CD4-positive, alpha-beta T cell treated with Interleukin-4 for 4 hours (primary cell): ENCODE measurements around the gene KLHL14.
A peak's percentile ranks its signal among the peaks of the same experiment; 100 is the strongest.

Source experiments
- DNase-seq: peaks from one replicate; pipeline ENCODE4 v3.0.0-alpha.2; 2020

The KLHL14 gene

DNA sequence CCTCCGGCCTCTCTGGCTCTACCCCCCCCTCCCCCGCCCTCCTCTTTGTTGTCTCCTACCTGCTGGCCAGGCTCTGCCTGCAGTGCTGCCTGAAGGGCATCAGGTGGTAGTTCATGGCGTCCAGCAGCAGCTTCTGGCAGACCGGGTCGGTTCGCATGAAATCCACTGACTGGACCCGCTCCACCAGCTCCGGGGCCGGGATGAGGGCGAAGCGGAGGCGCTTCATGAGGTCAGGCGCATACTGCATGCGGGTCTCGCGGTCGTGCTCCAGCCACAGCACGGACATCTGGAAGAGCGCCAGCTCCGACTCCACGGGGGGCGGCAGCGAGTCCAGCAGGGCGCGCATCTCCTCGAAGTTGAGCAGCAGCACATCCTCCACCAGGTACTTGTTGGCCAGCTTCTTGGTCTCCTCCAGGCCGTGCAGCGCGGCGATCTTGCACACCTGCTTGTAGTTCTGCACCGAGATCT, 3.2 kb downstream of the KLHL14 start:
- DNase-seq, result no peak

DNA sequence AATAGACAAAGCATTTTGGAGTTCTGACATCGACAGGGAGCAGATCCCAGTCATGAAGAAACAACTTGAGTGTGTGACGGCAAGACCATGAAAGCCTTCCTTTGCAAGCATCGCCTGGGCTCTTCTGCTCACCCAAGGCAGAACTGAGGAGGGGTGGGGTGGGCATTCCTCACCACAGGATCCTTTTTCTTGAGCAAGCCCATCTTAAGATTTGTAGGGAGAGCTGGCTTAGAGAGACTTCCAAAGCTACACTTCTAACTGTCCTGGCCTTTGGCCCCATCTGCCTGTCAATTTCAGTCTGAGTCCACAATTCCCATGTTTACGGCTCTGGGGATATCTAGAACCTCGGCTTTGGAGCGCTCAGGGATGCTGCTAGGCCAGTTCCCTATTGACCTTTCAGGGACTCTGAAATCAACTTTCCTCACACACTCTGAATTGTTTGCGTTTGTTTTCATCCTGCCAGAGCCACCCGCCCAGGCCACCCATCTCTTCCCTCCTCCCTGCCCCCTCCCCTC, 3.7 kb downstream of the KLHL14 start:
- DNase-seq, result no peak

GRCh38 chr18:32767400-32767799, 5.4 kb downstream of the KLHL14 start:
- DNase-seq, result no peak

GRCh38 chr18:32764611-32765244, 8.1 kb downstream of the KLHL14 start:
- DNase-seq, result no peak

DNA sequence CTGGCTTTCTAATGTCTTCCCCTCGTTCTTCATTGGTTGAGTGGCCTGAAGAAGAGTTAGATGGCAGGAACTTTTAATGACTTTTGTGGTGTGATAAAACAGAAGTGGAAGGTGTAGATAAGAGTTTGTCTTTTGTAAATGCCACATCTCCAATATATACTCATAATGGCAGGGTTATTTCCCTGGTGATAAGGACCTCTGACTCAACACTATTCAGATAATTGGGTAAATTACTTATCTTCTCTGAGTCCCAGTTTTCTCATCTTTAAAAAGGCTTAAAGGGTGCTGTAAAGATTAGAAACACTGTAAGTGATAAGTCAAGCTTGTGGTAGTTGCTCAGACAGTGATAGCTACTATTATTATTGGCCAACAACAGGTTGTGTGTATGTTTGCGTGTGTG, 9.5 kb downstream of the KLHL14 start:
- DNase-seq, result no peak

DNA sequence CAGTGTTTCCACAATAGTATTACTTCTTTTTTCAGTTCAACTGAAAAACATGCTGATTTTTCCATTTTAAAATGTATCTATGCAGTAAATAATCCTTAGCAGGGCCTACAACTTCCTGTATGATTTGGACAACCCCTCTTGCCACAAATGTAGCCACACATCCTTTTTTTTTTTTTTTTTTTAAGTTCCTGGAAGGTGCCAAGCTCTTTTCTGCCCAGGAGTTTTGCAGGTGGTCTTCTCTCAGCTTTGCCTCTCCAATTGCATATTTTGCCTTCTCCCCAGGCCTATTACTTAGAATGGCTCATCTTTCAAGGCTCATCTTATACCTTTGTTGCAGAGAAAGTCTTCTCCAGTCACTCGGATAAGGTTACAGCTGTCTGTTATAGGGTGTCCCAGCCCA, 11.6 kb downstream of the KLHL14 start:
- no peak for DNase-seq

DNA sequence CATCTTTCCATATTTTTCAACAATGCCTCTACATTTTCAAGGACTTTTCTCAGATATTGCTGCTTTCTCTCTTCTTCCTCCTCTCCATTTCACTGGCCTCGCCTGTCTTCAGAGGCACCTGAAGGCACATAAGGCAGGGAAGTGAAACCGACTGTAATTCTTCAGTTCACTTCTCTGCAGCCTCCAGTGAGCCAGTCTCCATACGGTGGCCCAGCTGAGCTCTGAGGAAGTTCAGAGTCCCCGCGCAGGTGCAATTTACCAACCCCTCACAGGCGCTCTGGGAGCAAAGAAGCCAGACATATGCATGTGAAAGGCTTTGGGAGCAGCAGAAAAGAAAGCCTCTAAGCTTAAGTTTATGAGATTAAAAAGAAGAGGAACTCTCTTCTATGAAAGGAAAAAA, 12.4 kb downstream of the KLHL14 start:
- DNase-seq, result no peak

- DNase-seq, result no peak
Measured at GRCh38 chr18:32759611-32760167, 13.1 kb downstream of the KLHL14 start.

- DNase-seq, result no peak
Measured at GRCh38 chr18:32754508-32755263, 18.1 kb downstream of the KLHL14 start.

DNA sequence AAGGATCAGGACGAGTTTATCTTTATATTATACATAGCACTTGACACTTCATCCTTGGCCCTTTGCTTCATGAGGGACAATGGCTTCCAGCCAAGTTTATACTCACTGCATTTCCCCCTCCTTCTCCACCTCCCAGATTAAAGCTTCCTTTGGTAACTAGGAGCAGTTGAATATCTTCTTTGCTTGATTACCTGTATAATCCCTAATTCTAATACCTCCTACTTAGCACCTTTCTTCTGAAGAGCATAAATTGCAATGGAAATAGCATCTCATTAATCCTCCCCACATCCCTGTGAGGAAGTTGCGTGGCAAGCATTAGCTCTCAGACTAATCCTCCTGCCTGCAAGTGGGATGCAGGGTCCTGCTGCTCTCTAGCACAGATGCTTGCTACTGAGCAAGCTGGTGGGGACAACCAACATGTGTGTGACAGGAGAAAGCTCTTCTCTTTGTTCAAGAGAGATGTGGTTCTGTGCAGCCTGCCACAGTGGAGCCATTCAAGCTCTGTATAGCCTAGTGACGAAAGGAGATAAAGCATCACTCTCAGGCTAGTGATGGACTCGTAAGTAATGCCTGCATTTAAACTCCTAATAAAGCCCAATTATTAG, 19.1 kb downstream of the KLHL14 start:
- DNase-seq, result no peak

GRCh38 chr18:32750328-32750727, 22.5 kb downstream of the KLHL14 start:
- DNase-seq, result no peak

DNA sequence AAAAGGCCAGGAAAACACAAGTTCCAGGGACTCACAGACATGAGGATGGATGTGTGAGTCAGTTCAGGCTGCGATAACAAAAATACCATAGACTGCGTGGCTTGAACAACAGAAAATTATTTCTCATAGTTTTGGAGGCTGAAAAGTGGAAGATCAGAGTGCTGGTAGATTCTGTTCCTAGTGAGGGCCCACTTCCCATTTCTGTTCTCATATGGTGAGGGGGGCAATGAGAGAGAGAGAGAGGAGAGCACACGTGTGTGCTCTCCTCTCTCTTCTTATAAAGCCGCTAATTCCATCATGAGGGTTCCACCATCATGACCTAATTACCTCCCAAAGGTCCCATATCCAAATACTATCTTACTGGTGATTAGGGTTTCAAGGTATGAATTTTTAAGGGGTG, 23.0 kb downstream of the KLHL14 start:
- no peak for DNase-seq

DNA sequence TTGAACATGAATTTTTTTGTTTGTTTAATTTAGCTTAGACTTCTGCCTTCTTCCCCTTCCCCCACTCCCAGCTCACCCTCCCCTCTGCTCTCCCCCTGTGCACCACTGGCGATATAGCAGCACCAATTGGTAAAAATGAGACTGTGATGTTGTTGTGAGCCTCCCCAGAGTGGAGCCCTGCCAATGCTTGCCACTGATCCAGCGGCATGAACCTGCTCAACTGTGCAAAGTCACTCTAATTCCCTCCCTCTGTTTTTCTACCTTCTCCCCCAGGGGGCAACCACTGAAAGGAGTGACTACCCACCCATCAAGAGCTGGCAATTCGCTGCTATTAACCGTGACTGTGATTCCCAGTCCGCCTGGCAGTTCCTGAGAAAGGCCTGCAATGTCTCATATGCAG, 30.2 kb downstream of the KLHL14 start:
- DNase-seq, result no peak

GRCh38 chr18:32735781-32736180, 37.0 kb downstream of the KLHL14 start:
- no peak for DNase-seq

DNA sequence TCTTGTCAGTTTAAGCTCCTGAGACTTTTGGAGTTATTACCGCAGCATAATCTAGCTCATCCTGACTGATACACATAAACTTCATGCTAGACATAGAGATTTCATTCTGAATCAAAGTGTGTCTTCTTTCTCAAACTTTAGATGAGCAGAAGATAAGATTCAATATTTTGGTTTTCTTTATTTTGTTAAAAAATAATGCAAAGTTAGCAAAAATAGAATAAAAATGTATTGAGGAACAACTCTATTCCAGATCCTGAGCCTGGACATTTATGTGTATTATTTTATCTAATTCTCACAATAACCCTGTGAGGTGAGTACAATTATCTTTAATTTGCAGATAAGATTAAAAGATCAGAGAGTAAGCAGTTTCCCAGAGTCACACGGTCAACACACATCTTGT, 38.4 kb downstream of the KLHL14 start:
- no peak for DNase-seq

- no peak for DNase-seq
Measured at GRCh38 chr18:32732165-32732564, 40.7 kb downstream of the KLHL14 start.

- DNase-seq, result peak; percentile 8
Measured at GRCh38 chr18:32730620-32731091, 42.2 kb downstream of the KLHL14 start.

DNA sequence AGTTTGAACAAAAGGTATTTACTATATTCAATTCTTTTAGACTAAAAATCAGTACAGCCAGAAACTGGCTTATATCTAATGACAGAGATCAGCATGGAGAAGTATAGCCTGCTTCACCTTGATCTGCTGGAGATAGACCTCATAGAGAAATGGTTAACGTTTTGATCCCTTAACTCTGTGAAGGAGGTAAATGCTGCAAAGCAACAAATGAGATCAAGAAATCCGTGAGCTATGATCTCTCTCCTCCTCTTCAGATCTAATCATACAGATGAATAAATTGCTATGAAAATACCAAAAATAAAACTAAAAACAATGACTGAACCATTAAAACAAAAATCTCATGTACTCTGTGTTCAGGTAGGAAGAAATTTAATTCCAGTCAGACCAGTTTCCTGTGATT, 42.8 kb downstream of the KLHL14 start:
- no peak for DNase-seq

DNA sequence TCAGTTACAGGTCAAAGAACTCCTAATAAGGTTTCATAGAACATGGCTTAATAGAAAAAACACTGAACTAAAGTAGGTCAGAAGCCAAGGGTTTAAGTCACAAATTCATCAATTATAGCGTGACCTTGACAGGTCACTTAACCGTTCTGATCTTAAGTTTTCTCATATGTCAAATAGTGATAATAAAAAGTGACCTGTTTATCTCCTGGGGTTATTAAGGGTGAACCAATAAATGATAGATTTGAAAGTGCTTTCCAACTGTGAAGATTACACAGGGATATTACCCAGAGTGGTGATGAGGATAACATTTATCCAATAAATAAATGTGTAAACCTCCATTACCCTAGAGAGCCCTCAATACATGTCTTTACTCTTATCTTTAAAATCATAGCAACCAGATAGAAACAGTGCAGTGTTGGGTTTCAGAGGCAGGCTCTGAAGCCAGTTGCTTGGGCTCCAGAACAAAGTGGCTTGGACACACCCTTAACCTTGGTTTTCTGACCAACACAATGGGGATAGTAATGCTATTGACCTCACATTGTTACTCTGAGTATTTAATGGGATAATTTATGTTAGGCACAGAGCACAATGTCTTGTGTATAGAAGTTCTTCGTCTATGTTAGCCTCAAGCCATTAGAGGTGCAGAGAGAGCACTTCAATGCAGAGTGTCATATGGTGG, 48.6 kb downstream of the KLHL14 start:
- no peak for DNase-seq

DNA sequence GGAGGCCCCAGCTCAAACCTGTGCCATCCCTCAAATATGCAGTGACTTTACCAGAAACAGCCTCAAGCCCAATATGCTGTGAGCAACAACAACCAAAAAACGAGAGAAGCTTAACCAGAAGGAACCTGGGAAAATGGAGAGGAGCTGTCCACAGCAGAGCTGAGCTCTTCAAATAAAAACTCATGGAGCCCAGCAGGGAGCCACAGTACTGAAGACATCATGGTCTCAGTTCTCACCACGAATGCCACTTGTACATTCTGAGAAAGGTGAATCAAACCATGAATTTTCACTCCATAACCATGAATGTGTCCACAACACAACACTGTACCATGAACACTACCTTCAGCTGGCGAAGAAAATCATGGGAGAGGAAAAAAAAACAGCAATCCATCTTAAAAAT, 50.5 kb downstream of the KLHL14 start:
- DNase-seq, result no peak

DNA sequence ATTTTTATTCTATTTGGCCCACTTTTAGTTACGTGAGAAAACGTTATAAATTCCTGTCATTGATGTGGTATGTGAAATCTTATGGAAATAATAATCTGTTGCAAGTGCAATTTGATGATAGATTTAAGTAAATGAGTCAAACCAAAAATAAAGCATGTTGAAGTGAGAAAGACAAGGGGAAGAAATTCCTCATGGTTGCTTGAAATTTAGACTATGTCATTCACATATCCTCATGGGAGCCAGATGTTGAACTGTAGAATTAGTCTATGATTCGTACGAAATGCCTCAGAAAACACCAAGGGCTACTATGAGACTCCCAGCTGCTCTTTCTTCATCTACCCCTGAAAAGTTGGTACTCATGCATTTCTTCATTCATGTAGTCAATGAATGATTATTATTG, 55.7 kb downstream of the KLHL14 start:
- DNase-seq, result no peak

GRCh38 chr18:32714571-32715148, 58.2 kb downstream of the KLHL14 start:
- DNase-seq, result peak; percentile 19

GRCh38 chr18:32712860-32713259, 60.0 kb downstream of the KLHL14 start:
- no peak for DNase-seq
